SK-N-SH (cell line): ENCODE results near the gene IL16. TPM values are rescaled to one million over a fixed set of nuclear protein-coding genes. Genes with fewer than 3 reads are reported as not detected.
A peak's percentile ranks its signal among the peaks of the same experiment; 100 is the strongest.

ENCODE experiments used
- CTCF ChIA-PET: fragments of 300-600, 350-600 bp; formaldehyde crosslinking; extraction: SDS; loops from one replicate; lab custom pipeline; 2021; lab: Yijun Ruan, JAX
- POLR2A ChIA-PET: fragments of 350-600 bp; sonication (Branson Sonifier 250); formaldehyde crosslinking; extraction: SDS; loops from one replicate; lab custom pipeline; 2020; ENCODE audit warnings: antibody characterized with exemption, inconsistent platforms; lab: Yijun Ruan, JAX
- DNase-seq: peaks from one replicate; pipeline ENCODE4 v3.0.0; 2012
- H2AFZ ChIP-seq: fragments of 200-600 bp; sonication (generic); 2 replicates; pipeline ENCODE4 v1.8.1; 2016; ENCODE audit warnings: antibody characterized with exemption, mild to moderate bottlenecking, low read depth
- H3F3A ChIP-seq: fragments of 200-600 bp; sonication (generic); replicated peaks from 2 replicates; pipeline ENCODE3; 2016; ENCODE audit warnings: antibody characterized with exemption, mild to moderate bottlenecking; ENCODE audit not compliant: insufficient read depth
- H3K27ac ChIP-seq, 2 experiments: fragments of 200-500 bp in 1 of 2; fragments of 200-600 bp in 1 of 2; sonication (Bioruptor generic) in 1 of 2; sonication (generic), shearing (Covaris generic) in 1 of 2; 2 replicates each; pipeline versions ENCODE4 v1.5.1 to v1.6.1; 2014 to 2016; ENCODE audit warnings: low read depth in 2 of 2, inconsistent platforms in 1 of 2, low read length in 1 of 2, mild to moderate bottlenecking in 1 of 2, mixed read lengths in 1 of 2
- H3K27me3 ChIP-seq: fragments of 200-600 bp; sonication (generic), shearing (Covaris generic); 2 replicates; pipeline ENCODE4 v1.6.1; 2016; ENCODE audit warnings: mixed run types; ENCODE audit not compliant: insufficient read depth
- H3K36me3 ChIP-seq, 2 experiments: fragments of 200-500 bp in 1 of 2; fragments of 200-600 bp in 1 of 2; sonication (Bioruptor generic) in 1 of 2; sonication (generic) in 1 of 2; replicated peaks in 1 of 2; 2 replicates each; pipeline versions ENCODE3 to v1.5.1; 2014 to 2016; ENCODE audit warnings: low read length in 1 of 2, mild to moderate bottlenecking in 1 of 2; ENCODE audit not compliant: insufficient read depth in 2 of 2, control insufficient read depth in 1 of 2
- H3K4me1 ChIP-seq, 2 experiments: fragments of 200-500 bp in 1 of 2; fragments of 200-600 bp in 1 of 2; sonication (Bioruptor generic) in 1 of 2; sonication (generic), shearing (Covaris generic) in 1 of 2; 2 replicates each; pipeline versions ENCODE4 v1.5.1 to v1.6.1; 2014 to 2016; ENCODE audit warnings: low read depth in 1 of 2, low read length in 1 of 2, mixed run types in 1 of 2; ENCODE audit not compliant: insufficient read depth in 2 of 2, control insufficient read depth in 1 of 2
- H3K4me2 ChIP-seq: fragments of 200-600 bp; sonication (generic), shearing (Covaris generic); 2 replicates; pipeline ENCODE4 v1.6.1; 2017; ENCODE audit warnings: mixed run types
- H3K4me3 ChIP-seq, 2 experiments: fragments of 200-500 bp in 1 of 2; fragments of 200-600 bp in 1 of 2; sonication (Bioruptor generic) in 1 of 2; sonication (generic), shearing (Covaris generic) in 1 of 2; 2 replicates each; pipeline versions ENCODE4 v1.5.1 to v1.8.1; 2014 to 2016; ENCODE audit warnings: low read depth in 2 of 2, inconsistent platforms in 1 of 2, low read length in 1 of 2, mild to moderate bottlenecking in 1 of 2, mixed read lengths in 1 of 2, moderate library complexity in 1 of 2
- H3K79me2 ChIP-seq: fragments of 200-600 bp; sonication (generic); 2 replicates; pipeline ENCODE4 v1.8.1; 2017; ENCODE audit warnings: mild to moderate bottlenecking; ENCODE audit not compliant: insufficient read depth
- H3K9ac ChIP-seq: fragments of 200-600 bp; sonication (generic); 2 replicates; pipeline ENCODE4 v1.6.1; 2017; ENCODE audit warnings: mixed run types
- H3K9me2 ChIP-seq: fragments of 200-600 bp; sonication (generic); 2 replicates; pipeline ENCODE4 v1.6.1; 2017; ENCODE audit warnings: mixed run types
- H3K9me3 ChIP-seq: fragments of 200-600 bp; sonication (generic); 2 replicates; pipeline ENCODE4 v1.6.1; 2017; ENCODE audit warnings: mixed run types, mild to moderate bottlenecking, moderate library complexity
- H4K20me1 ChIP-seq: fragments of 200-600 bp; sonication (generic); 2 replicates; pipeline ENCODE4 v1.6.1; 2017; ENCODE audit warnings: mild to moderate bottlenecking, mixed run types; ENCODE audit not compliant: insufficient read depth
- EZH2phosphoT487 ChIP-seq: fragments of 200-600 bp; sonication (generic); IDR thresholded peaks from 2 replicates; pipeline ENCODE4 v1.6.1; 2017; ENCODE audit warnings: low read depth, mixed run types, mild to moderate bottlenecking, antibody characterized with exemption, moderate library complexity, borderline replicate concordance
- FOSL2 ChIP-seq: IDR thresholded peaks from 2 replicates; pipeline ENCODE4 v1.4.0; 2012; ENCODE audit warnings: low read depth, mild to moderate bottlenecking, moderate library complexity, borderline replicate concordance
- FOXM1 ChIP-seq: IDR thresholded peaks from 2 replicates; pipeline ENCODE4 v1.4.0; 2012; ENCODE audit warnings: low read depth, mild to moderate bottlenecking
- GATA2 ChIP-seq: sonication (generic); formaldehyde crosslinking; IDR thresholded peaks from 2 replicates; pipeline ENCODE4 v1.5.0; 2020; ENCODE audit warnings: mild to moderate bottlenecking, missing genetic modification reagents
- JUND ChIP-seq: IDR thresholded peaks from 2 replicates; pipeline ENCODE4 v1.4.0; 2012
- MAX ChIP-seq: IDR thresholded peaks from 2 replicates; pipeline ENCODE4 v1.4.0; 2012; ENCODE audit warnings: low read depth
- RFX5 ChIP-seq: IDR thresholded peaks from 2 replicates; pipeline ENCODE4 v1.6.1; 2012; ENCODE audit warnings: mild to moderate bottlenecking, improper control_type of control experiment, low read length
- RXRA ChIP-seq: IDR thresholded peaks from 2 replicates; pipeline ENCODE4 v1.4.0; 2012; ENCODE audit warnings: low read depth, mild to moderate bottlenecking, borderline replicate concordance
- TAF1 ChIP-seq: IDR thresholded peaks from 2 replicates; pipeline ENCODE4 v1.6.1; 2012; ENCODE audit warnings: low read depth, mild to moderate bottlenecking, low read length, moderate library complexity, borderline replicate concordance
- TCF12 ChIP-seq: IDR thresholded peaks from 2 replicates; pipeline ENCODE4 v1.4.0; 2012
- TEAD4 ChIP-seq: IDR thresholded peaks from 2 replicates; pipeline ENCODE4 v1.4.0; 2012; ENCODE audit warnings: mild to moderate bottlenecking, borderline replicate concordance; ENCODE audit not compliant: insufficient read depth
- USF1 ChIP-seq: IDR thresholded peaks from 2 replicates; pipeline ENCODE4 v1.4.0; 2012; ENCODE audit warnings: low read depth, borderline replicate concordance
- WGBS: methylation state at CpG from one replicate; pipeline ENCODE4 v1.1.6; 2017; ENCODE audit warnings: low lambda C conversion rate; 5-methylcytosine and 5-hydroxymethylcytosine counted together
- polyA plus RNA-seq, 3 experiments: library from polyadenylated mRNA; depleted of rRNA; stranded (reverse); fragments of >200 nt; gene quantifications; 2 replicates each; pipeline ENCODE4 v1.2.3, GENCODE V29; 2012
- TF ChIP-seq, protein P1 (sequence below): fragments of 150-350 bp; IDR thresholded peaks from 2 replicates; pipeline ENCODE4 v1.6.1; 2017; ENCODE audit warnings: antibody characterized with exemption, low read length, low read depth, borderline replicate concordance
- TF ChIP-seq, protein P2 (sequence below): fragments of 200-600 bp; sonication (generic); IDR thresholded peaks from 2 replicates; pipeline ENCODE4 v1.6.1; 2017; ENCODE audit warnings: antibody characterized with exemption, mild to moderate bottlenecking, moderate library complexity

The IL16 gene
- polyA plus RNA-seq, 1 of the 3 experiments (the other 2 are of a cell fraction), result not detected

DNA sequence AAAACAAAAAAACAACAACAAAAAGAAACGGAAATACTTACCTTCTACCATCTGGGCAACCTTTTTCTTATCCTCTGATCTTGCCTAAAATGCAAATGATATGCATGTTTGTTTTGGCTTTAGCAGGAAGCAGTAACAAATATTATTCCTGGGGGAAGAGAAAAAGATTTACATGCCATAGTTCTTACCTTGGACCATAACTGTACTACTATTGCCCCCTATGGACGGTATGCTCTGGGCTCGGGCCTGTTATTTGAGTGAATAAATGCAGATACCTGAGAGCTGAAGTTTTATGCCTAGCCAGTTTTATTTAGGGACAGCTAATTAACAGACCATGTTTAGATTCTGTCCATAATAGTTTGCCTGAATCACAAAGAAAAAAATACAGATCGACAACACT lies 139.9 kb downstream of the IL16 start:
- no peak overlapping the region for H3K4me3 ChIP-seq
- POLR2A ChIA-PET, result no interaction called here

DNA sequence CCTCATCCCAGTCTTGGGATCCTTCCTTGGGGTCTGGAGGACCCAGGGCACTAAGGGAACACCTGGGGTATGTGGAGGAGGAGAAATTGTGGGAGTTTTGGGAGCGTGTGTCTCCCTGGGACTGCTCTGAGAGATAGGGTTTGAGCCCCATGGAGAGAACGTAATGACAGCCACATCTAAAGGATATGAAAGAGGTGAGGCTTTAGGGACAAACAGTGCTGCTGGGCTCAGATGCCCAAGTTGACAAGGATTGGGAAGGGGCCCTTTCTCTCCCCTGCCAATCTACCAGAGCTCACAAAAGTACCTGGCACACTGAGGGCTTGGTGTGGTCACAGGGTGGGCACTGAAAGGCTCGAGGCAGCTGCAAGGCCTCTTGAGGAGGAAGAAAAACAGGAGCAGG lies 140.6 kb downstream of the IL16 start:
- Histone ChIP-seq H3K9ac (no peak overlapping the region), H3K9me2 (no peaks in the 10 kb centered on the region), H3K4me3 (no peak overlapping the region), H4K20me1 (0 out of 2 replicates have a peak, but pooled peaks cover 9% of the 10 kb centered on the region), H3K36me3 (no peaks in the 10 kb centered on the region), H3K9me3 (no peaks in the 10 kb centered on the region), H3K4me2 (no peak overlapping the region), H3K27ac (no peak overlapping the region), H3K27me3 (no peaks in the 10 kb centered on the region), H3K4me1 (peaks cover 0 to 12% of the 10 kb centered on the region in 2 experiments; a peak in 2 of 4 replicates), H2AFZ (no peak overlapping the region), H3F3A (peaks cover 12% of the 10 kb centered on the region), H3K79me2 (no peaks in the 10 kb centered on the region)
- POLR2A ChIA-PET, result no interaction called here
- WGBS, result 74% methylated on average over 2 of the region's 3 CpGs
- DNase-seq, result no peak
- CTCF ChIA-PET, result interaction anchor here (1.0 to 1.7 kb wide), 3 partner anchors 9 to 64 kb away, joined by 4 to 5 read pairs (median 4); no protein-coding TSS in a partner anchor
- TF ChIP-seq TEAD4 (no peak), USF1 (no peak), RXRA (no peak), EZH2phosphoT487 (no peak), MAX (no peak), GATA2 (CRISPR knock-in tag) (no peak), RFX5 (no peak), JUND (no peak), TCF12 (no peak), FOXM1 (no peak), TAF1 (no peak)
- TF ChIP-seq, protein P1, sequence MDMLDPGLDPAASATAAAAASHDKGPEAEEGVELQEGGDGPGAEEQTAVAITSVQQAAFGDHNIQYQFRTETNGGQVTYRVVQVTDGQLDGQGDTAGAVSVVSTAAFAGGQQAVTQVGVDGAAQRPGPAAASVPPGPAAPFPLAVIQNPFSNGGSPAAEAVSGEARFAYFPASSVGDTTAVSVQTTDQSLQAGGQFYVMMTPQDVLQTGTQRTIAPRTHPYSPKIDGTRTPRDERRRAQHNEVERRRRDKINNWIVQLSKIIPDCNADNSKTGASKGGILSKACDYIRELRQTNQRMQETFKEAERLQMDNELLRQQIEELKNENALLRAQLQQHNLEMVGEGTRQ, result no peak
- TF ChIP-seq, protein P2, sequence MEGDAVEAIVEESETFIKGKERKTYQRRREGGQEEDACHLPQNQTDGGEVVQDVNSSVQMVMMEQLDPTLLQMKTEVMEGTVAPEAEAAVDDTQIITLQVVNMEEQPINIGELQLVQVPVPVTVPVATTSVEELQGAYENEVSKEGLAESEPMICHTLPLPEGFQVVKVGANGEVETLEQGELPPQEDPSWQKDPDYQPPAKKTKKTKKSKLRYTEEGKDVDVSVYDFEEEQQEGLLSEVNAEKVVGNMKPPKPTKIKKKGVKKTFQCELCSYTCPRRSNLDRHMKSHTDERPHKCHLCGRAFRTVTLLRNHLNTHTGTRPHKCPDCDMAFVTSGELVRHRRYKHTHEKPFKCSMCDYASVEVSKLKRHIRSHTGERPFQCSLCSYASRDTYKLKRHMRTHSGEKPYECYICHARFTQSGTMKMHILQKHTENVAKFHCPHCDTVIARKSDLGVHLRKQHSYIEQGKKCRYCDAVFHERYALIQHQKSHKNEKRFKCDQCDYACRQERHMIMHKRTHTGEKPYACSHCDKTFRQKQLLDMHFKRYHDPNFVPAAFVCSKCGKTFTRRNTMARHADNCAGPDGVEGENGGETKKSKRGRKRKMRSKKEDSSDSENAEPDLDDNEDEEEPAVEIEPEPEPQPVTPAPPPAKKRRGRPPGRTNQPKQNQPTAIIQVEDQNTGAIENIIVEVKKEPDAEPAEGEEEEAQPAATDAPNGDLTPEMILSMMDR, result no peak

More for the DNA sequence above, 139.9 kb downstream of the IL16 start:
- Histone ChIP-seq H3K27me3 (no peaks in the 10 kb centered on the region), H3K79me2 (no peaks in the 10 kb centered on the region), H3K4me2 (no peak overlapping the region), H3K9me3 (no peaks in the 10 kb centered on the region), H3K9me2 (no peaks in the 10 kb centered on the region), H3K36me3 (no peaks in the 10 kb centered on the region), H2AFZ (no peak overlapping the region), H3F3A (peaks cover 12% of the 10 kb centered on the region), H3K9ac (no peak overlapping the region), H4K20me1 (0 out of 2 replicates have a peak, but pooled peaks cover 9% of the 10 kb centered on the region), H3K4me1 (peaks cover 0 to 12% of the 10 kb centered on the region in 2 experiments; a peak in 2 of 4 replicates), H3K27ac (no peak overlapping the region)
- CTCF ChIA-PET, result interaction anchor here (1.0 to 1.2 kb wide), 2 partner anchors 9 to 12 kb away, joined by 4 read pairs; no protein-coding TSS in a partner anchor
- WGBS, result 81% methylated on average over 4 of the region's 4 CpGs
- TF ChIP-seq FOSL2, result no peak
- TF ChIP-seq, protein P2, result peak; percentile 55
- no peak for DNase-seq
